Activated naive CD8-positive, alpha-beta T cell treated with anti-CD3 and anti-CD28 coated beads, Interleukin-2, amount 50 U/mL, for 24 hours (primary cell): ENCODE data around the gene PPP3CA.
"Not testable (repeated sequence)": the region's sequence is repeated elsewhere in the genome, so short reads cannot be mapped to it uniquely, and the experiment has no call there.

Source experiments
- ATAC-seq: fragments of 150-1000 bp; cut with Tn5 transposase; one replicate; pipeline ENCODE4 v1.10.0; 2021
- DNase-seq: peaks from one replicate; pipeline ENCODE4 v3.0.0; 2021
- H3K27ac Mint-ChIP-seq: one replicate; pipeline ENCODE4 v1.8.0; 2021; ENCODE audit warnings: mild to moderate bottlenecking, mixed read lengths
- H3K27me3 Mint-ChIP-seq: one replicate; pipeline ENCODE4 v1.8.0; 2021; ENCODE audit warnings: mixed read lengths
- H3K36me3 Mint-ChIP-seq: one replicate; pipeline ENCODE4 v1.8.0; 2021; ENCODE audit warnings: low read depth, mixed read lengths
- H3K4me1 Mint-ChIP-seq: one replicate; pipeline ENCODE4 v1.8.0; 2021; ENCODE audit warnings: mixed read lengths
- H3K4me3 Mint-ChIP-seq: one replicate; pipeline ENCODE4 v1.8.0; 2021; ENCODE audit warnings: mild to moderate bottlenecking, moderate library complexity, mixed read lengths
- H3K9me3 Mint-ChIP-seq: one replicate; pipeline ENCODE4 v1.8.0; 2021; ENCODE audit warnings: mixed read lengths

PPP3CA gene

GRCh38 chr4:101114936-101115372 lies 232.4 kb downstream of the PPP3CA start:
- Mint-ChIP-seq H3K27me3 (no peaks in the 10 kb centered on the region), H3K36me3 (no peaks in the 10 kb centered on the region), H3K27ac (no peak overlapping the region), H3K4me3 (no peak overlapping the region), H3K4me1 (peaks cover 2% of the 10 kb centered on the region), H3K9me3 (no peaks in the 10 kb centered on the region)
- ATAC-seq (no peak), DNase-seq (no peak)

- H3K4me3 Mint-ChIP-seq: no peak overlapping the region
- peaks cover 6% of the 10 kb centered on the region for H3K36me3 Mint-ChIP-seq
- no peaks in the 10 kb centered on the region for H3K27me3 Mint-ChIP-seq
- H3K9me3 Mint-ChIP-seq: no peaks in the 10 kb centered on the region
- peak overlapping the region; percentile 60 for H3K27ac Mint-ChIP-seq
- DNase-seq (no peak), ATAC-seq (peak; percentile 78)
- peaks cover 36% of the 10 kb centered on the region for H3K4me1 Mint-ChIP-seq
Measured at GRCh38 chr4:101104312-101105052, 242.8 kb downstream of the PPP3CA start.

- DNase-seq (no peak), ATAC-seq (peak; percentile 77)
- Mint-ChIP-seq H3K27ac (peak overlapping the region; percentile 60), H3K4me1 (peaks cover 36% of the 10 kb centered on the region), H3K9me3 (no peaks in the 10 kb centered on the region), H3K27me3 (no peaks in the 10 kb centered on the region), H3K4me3 (peak overlapping the region; percentile 0), H3K36me3 (peaks cover 8% of the 10 kb centered on the region)
Measured at GRCh38 chr4:101103381-101104142, 243.8 kb downstream of the PPP3CA start.

GRCh38 chr4:101102114-101102742 lies 245.1 kb downstream of the PPP3CA start:
- no peaks in the 10 kb centered on the region for H3K27me3 Mint-ChIP-seq
- no peak overlapping the region for H3K27ac Mint-ChIP-seq
- H3K4me3 Mint-ChIP-seq: no peak overlapping the region
- DNase-seq (no peak), ATAC-seq (no peak)
- peaks cover 14% of the 10 kb centered on the region for H3K36me3 Mint-ChIP-seq
- H3K9me3 Mint-ChIP-seq: no peaks in the 10 kb centered on the region
- H3K4me1 Mint-ChIP-seq: peaks cover 36% of the 10 kb centered on the region

GRCh38 chr4:101101072-101101471 lies 246.3 kb downstream of the PPP3CA start:
- DNase-seq: no peak
- Mint-ChIP-seq H3K27me3 (no peaks in the 10 kb centered on the region), H3K9me3 (no peaks in the 10 kb centered on the region), H3K4me3 (no peak overlapping the region), H3K4me1 (peaks cover 32% of the 10 kb centered on the region), H3K27ac (no peak overlapping the region), H3K36me3 (peaks cover 12% of the 10 kb centered on the region)
- ATAC-seq: no peak

GRCh38 chr4:101098666-101099400 lies 248.5 kb downstream of the PPP3CA start:
- no peak for ATAC-seq
- Mint-ChIP-seq H3K4me3 (no peak overlapping the region), H3K36me3 (peaks cover 14% of the 10 kb centered on the region), H3K4me1 (peaks cover 16% of the 10 kb centered on the region), H3K27ac (no peak overlapping the region), H3K27me3 (no peaks in the 10 kb centered on the region), H3K9me3 (no peaks in the 10 kb centered on the region)
- no peak for DNase-seq

- not testable (repeated sequence) for ATAC-seq, H3K4me1 Mint-ChIP-seq, DNase-seq, H3K9me3 Mint-ChIP-seq, H3K4me3 Mint-ChIP-seq, H3K27ac Mint-ChIP-seq, H3K27me3 Mint-ChIP-seq
- peaks cover 17% of the 10 kb centered on the region for H3K36me3 Mint-ChIP-seq
Measured at GRCh38 chr4:101092609-101093008, 254.7 kb downstream of the PPP3CA start.

- Mint-ChIP-seq H3K4me1 (peaks cover 8% of the 10 kb centered on the region), H3K4me3 (no peak overlapping the region), H3K36me3 (peaks cover 16% of the 10 kb centered on the region), H3K27me3 (no peaks in the 10 kb centered on the region), H3K27ac (no peak overlapping the region), H3K9me3 (no peaks in the 10 kb centered on the region)
- no peak for ATAC-seq
- DNase-seq: no peak
Measured at GRCh38 chr4:101089168-101089567, 258.2 kb downstream of the PPP3CA start.

GRCh38 chr4:101086801-101087586 lies 260.3 kb downstream of the PPP3CA start:
- Mint-ChIP-seq H3K36me3 (peaks cover 9% of the 10 kb centered on the region), H3K4me1 (peaks cover 8% of the 10 kb centered on the region), H3K4me3 (no peak overlapping the region), H3K27me3 (no peaks in the 10 kb centered on the region), H3K9me3 (no peaks in the 10 kb centered on the region), H3K27ac (no peak overlapping the region)
- ATAC-seq (no peak), DNase-seq (no peak)

GRCh38 chr4:101083131-101083530 lies 264.2 kb downstream of the PPP3CA start:
- H3K27ac Mint-ChIP-seq: no peak overlapping the region
- no peak overlapping the region for H3K4me3 Mint-ChIP-seq
- H3K27me3 Mint-ChIP-seq: no peaks in the 10 kb centered on the region
- ATAC-seq (no peak), DNase-seq (no peak)
- H3K36me3 Mint-ChIP-seq: peaks cover 13% of the 10 kb centered on the region
- H3K9me3 Mint-ChIP-seq: no peaks in the 10 kb centered on the region
- H3K4me1 Mint-ChIP-seq: peaks cover 12% of the 10 kb centered on the region

GRCh38 chr4:101081695-101082369 lies 265.5 kb downstream of the PPP3CA start:
- ATAC-seq (no peak), DNase-seq (no peak)
- Mint-ChIP-seq H3K4me3 (no peak overlapping the region), H3K4me1 (peaks cover 12% of the 10 kb centered on the region), H3K36me3 (peaks cover 10% of the 10 kb centered on the region), H3K27me3 (no peaks in the 10 kb centered on the region), H3K9me3 (no peaks in the 10 kb centered on the region), H3K27ac (no peak overlapping the region)

GRCh38 chr4:101081166-101081565 lies 266.2 kb downstream of the PPP3CA start:
- Mint-ChIP-seq H3K27me3 (no peaks in the 10 kb centered on the region), H3K4me3 (no peak overlapping the region), H3K27ac (no peak overlapping the region), H3K4me1 (peaks cover 12% of the 10 kb centered on the region), H3K36me3 (peaks cover 10% of the 10 kb centered on the region), H3K9me3 (no peaks in the 10 kb centered on the region)
- DNase-seq: no peak
- no peak for ATAC-seq

- ATAC-seq: no peak
- H3K4me1 Mint-ChIP-seq: peaks cover 12% of the 10 kb centered on the region
- H3K36me3 Mint-ChIP-seq: peaks cover 12% of the 10 kb centered on the region
Measured at GRCh38 chr4:101078950-101079349, 268.4 kb downstream of the PPP3CA start.

More at GRCh38 chr4:101078950-101079349, 268.4 kb downstream of the PPP3CA start:
- no peak overlapping the region for H3K27ac Mint-ChIP-seq
- no peaks in the 10 kb centered on the region for H3K9me3 Mint-ChIP-seq
- no peaks in the 10 kb centered on the region for H3K27me3 Mint-ChIP-seq
- no peak for DNase-seq
- H3K4me3 Mint-ChIP-seq: no peak overlapping the region
